HepG2 (cell line): ENCODE results near the gene GPC3. TPM values are rescaled to one million over a fixed set of nuclear protein-coding genes. Genes with fewer than 3 reads are reported as not detected.
A peak's percentile ranks its signal among the peaks of the same experiment; 100 is the strongest.

Source experiments
- BRD4 ChIP-seq: sonication (generic); formaldehyde crosslinking; IDR thresholded peaks from 2 replicates; pipeline ENCODE4 v1.4.0; 2020; ENCODE audit warnings: missing genetic modification reagents
- CEBPB ChIP-seq: IDR thresholded peaks from 2 replicates; pipeline ENCODE4 v1.6.1; 2011; ENCODE audit warnings: low read depth, low read length, improper control_type of control experiment, borderline replicate concordance
- DRAP1 ChIP-seq: IDR thresholded peaks from 2 replicates; pipeline ENCODE4 v1.6.1; 2016; ENCODE audit warnings: missing genetic modification reagents, missing compliant biosample characterization
- GABPB1 ChIP-seq: IDR thresholded peaks from 2 replicates; pipeline ENCODE4 v1.6.1; 2016; ENCODE audit warnings: mild to moderate bottlenecking, missing genetic modification reagents, moderate library complexity, missing compliant biosample characterization
- HNRNPL ChIP-seq: fragments of 200-400 bp; formaldehyde crosslinking; IDR thresholded peaks from 2 replicates; pipeline ENCODE4 v1.6.1; 2017; ENCODE audit warnings: mild to moderate bottlenecking, low read depth, low read length
- ISL2 ChIP-seq: sonication (generic); formaldehyde crosslinking; IDR thresholded peaks from 2 replicates; pipeline ENCODE4 v1.5.0; 2020; ENCODE audit warnings: missing genetic modification reagents
- KDM5A ChIP-seq: fragments of 200-600 bp; sonication (generic); IDR thresholded peaks from 2 replicates; pipeline ENCODE4 v1.7.0; 2018; ENCODE audit warnings: antibody characterized with exemption, mild to moderate bottlenecking, low read length, borderline replicate concordance
- MAFF ChIP-seq: IDR thresholded peaks from 2 replicates; pipeline ENCODE4 v1.6.1; 2011; ENCODE audit warnings: low read depth, low read length, improper control_type of control experiment
- MAFK ChIP-seq, 2 experiments: IDR thresholded peaks in 1 of 2; conservative IDR thresholded peaks in 1 of 2; 2 replicates each; pipeline ENCODE4 v1.6.1; 2011; ENCODE audit warnings: improper control_type of control experiment in 2 of 2, low read length in 2 of 2
- NFYB ChIP-seq: sonication (generic); formaldehyde crosslinking; IDR thresholded peaks from 2 replicates; pipeline ENCODE4 v1.4.0; 2020; ENCODE audit warnings: missing genetic modification reagents
- POLR2A ChIP-seq, 2 experiments: IDR thresholded peaks; 2 replicates each; pipeline ENCODE4 v1.6.1; 2011; ENCODE audit warnings: low read depth in 2 of 2, low read length in 2 of 2, mild to moderate bottlenecking in 1 of 2, moderate library complexity in 1 of 2; ENCODE audit not compliant: insufficient read depth in 1 of 2
- POLR2AphosphoS5 ChIP-seq: IDR thresholded peaks from 2 replicates; pipeline ENCODE4 v1.6.1; 2012; ENCODE audit warnings: low read depth, low read length
- SALL1 ChIP-seq: sonication (generic); formaldehyde crosslinking; IDR thresholded peaks from 2 replicates; pipeline ENCODE4 v1.8.0; 2022; ENCODE audit warnings: mild to moderate bottlenecking, missing genetic modification reagents
- SUZ12 ChIP-seq: fragments of 150-350 bp; IDR thresholded peaks from 2 replicates; pipeline ENCODE4 v1.6.1; 2014; ENCODE audit warnings: low read depth, low read length
- TAF1 ChIP-seq: sonication (generic); formaldehyde crosslinking; IDR thresholded peaks from 2 replicates; pipeline ENCODE4 v1.4.0; 2020; ENCODE audit warnings: missing genetic modification reagents
- WIZ ChIP-seq: sonication (generic); formaldehyde crosslinking; IDR thresholded peaks from 2 replicates; pipeline ENCODE4 v1.5.1; 2020; ENCODE audit warnings: mild to moderate bottlenecking, missing genetic modification reagents
- polyA plus RNA-seq, 8 experiments: library from polyadenylated mRNA; depleted of rRNA in 3 of 8; stranded (reverse) in 7 of 8; unstranded in 1 of 8; fragments of >200 nt; fragmentation: Illumina TruSeq in 4 of 8; extraction: Trizol in 4 of 8; gene quantifications; 2 replicates each; pipeline versions ENCODE4 v1.2.1 to v1.2.3, GENCODE V29; 2011 to 2016; ENCODE audit warnings: low read depth in 4 of 8, missing spikeins in 1 of 8, mixed read lengths in 1 of 8; ENCODE audit not compliant: insufficient read depth in 1 of 8
- total RNA-seq, 5 experiments: library from RNA; depleted of rRNA; stranded (reverse); fragments of >200 nt; fragmentation: Illumina TruSeq; extraction: Trizol; gene quantifications; 2 replicates each; pipeline ENCODE4 v1.2.3, GENCODE V29; 2016; ENCODE audit warnings: low read depth in 1 of 5
- TF ChIP-seq, protein P1 (sequence below): sonication (generic); formaldehyde crosslinking; IDR thresholded peaks from 2 replicates; pipeline ENCODE4 v1.8.1; 2022; ENCODE audit warnings: low read depth, mild to moderate bottlenecking, missing genetic modification reagents
- TF ChIP-seq, protein P2 (sequence below): sonication (generic); formaldehyde crosslinking; IDR thresholded peaks from 2 replicates; pipeline ENCODE4 v1.4.0; 2020; ENCODE audit warnings: missing genetic modification reagents
- TF ChIP-seq, protein P3 (sequence below): sonication (generic); formaldehyde crosslinking; IDR thresholded peaks from 2 replicates; pipeline ENCODE4 v1.4.0; 2020; ENCODE audit warnings: missing genetic modification reagents

GPC3 gene
- total and polyA plus RNA-seq, 2 of the 13 experiments (the other 11 are each of a cell fraction or from before 2014, with no cell fraction given), result 1,799 to 3,263 TPM

GRCh38 chrX:133985967-133986683 is 731 bp upstream of the GPC3 start (continued):
- TF ChIP-seq, protein P1, sequence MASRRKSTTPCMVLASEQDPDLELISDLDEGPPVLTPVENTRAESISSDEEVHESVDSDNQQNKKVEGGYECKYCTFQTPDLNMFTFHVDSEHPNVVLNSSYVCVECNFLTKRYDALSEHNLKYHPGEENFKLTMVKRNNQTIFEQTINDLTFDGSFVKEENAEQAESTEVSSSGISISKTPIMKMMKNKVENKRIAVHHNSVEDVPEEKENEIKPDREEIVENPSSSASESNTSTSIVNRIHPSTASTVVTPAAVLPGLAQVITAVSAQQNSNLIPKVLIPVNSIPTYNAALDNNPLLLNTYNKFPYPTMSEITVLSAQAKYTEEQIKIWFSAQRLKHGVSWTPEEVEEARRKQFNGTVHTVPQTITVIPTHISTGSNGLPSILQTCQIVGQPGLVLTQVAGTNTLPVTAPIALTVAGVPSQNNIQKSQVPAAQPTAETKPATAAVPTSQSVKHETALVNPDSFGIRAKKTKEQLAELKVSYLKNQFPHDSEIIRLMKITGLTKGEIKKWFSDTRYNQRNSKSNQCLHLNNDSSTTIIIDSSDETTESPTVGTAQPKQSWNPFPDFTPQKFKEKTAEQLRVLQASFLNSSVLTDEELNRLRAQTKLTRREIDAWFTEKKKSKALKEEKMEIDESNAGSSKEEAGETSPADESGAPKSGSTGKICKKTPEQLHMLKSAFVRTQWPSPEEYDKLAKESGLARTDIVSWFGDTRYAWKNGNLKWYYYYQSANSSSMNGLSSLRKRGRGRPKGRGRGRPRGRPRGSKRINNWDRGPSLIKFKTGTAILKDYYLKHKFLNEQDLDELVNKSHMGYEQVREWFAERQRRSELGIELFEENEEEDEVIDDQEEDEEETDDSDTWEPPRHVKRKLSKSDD (CRISPR knock-in tag), result no peak
- TF ChIP-seq ISL2 (CRISPR knock-in tag) (peak; percentile 31; the same call in 1 of the 2 replicates), DRAP1 (CRISPR knock-in tag) (peak; percentile 36), MAFK (conservative IDR thresholded peaks at IDR 0.05 in 1 of 2, IDR thresholded peaks at IDR 0.05 in 1 of 2; ENCODE audit: low read length in 2 of 2) (peak; percentile 53 to 63; a peak in 3 of 4 replicates), SALL1 (CRISPR knock-in tag) (0 out of 2 replicates have a peak, but pooled peaks have one; percentile 10), POLR2AphosphoS5 (peak; percentile 34; the same call in 1 of the 2 replicates), TAF1 (peak; percentile 5), BRD4 (CRISPR knock-in tag) (peak; percentile 29; the same call in 1 of the 2 replicates), GABPB1 (CRISPR knock-in tag) (no peak), WIZ (CRISPR knock-in tag) (no peak), HNRNPL (0 out of 2 replicates have a peak, but pooled peaks have one; percentile 3), POLR2A (IDR thresholded peaks at IDR 0.05; ENCODE audit: insufficient read depth in 1 of 2, low read depth in 2 of 2, low read length in 2 of 2) (peak in 1 of 2 experiments; percentile 6; a peak in 1 of 4 replicates), MAFF (peak; percentile 39; the same call in 1 of the 2 replicates), KDM5A (no peak), NFYB (peak; percentile 28; the same call in 1 of the 2 replicates), SUZ12 (no peak), CEBPB (no peak)
- TF ChIP-seq, protein P2, sequence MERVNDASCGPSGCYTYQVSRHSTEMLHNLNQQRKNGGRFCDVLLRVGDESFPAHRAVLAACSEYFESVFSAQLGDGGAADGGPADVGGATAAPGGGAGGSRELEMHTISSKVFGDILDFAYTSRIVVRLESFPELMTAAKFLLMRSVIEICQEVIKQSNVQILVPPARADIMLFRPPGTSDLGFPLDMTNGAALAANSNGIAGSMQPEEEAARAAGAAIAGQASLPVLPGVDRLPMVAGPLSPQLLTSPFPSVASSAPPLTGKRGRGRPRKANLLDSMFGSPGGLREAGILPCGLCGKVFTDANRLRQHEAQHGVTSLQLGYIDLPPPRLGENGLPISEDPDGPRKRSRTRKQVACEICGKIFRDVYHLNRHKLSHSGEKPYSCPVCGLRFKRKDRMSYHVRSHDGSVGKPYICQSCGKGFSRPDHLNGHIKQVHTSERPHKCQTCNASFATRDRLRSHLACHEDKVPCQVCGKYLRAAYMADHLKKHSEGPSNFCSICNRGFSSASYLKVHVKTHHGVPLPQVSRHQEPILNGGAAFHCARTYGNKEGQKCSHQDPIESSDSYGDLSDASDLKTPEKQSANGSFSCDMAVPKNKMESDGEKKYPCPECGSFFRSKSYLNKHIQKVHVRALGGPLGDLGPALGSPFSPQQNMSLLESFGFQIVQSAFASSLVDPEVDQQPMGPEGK (CRISPR knock-in tag), result peak; percentile 97
- TF ChIP-seq, protein P3, sequence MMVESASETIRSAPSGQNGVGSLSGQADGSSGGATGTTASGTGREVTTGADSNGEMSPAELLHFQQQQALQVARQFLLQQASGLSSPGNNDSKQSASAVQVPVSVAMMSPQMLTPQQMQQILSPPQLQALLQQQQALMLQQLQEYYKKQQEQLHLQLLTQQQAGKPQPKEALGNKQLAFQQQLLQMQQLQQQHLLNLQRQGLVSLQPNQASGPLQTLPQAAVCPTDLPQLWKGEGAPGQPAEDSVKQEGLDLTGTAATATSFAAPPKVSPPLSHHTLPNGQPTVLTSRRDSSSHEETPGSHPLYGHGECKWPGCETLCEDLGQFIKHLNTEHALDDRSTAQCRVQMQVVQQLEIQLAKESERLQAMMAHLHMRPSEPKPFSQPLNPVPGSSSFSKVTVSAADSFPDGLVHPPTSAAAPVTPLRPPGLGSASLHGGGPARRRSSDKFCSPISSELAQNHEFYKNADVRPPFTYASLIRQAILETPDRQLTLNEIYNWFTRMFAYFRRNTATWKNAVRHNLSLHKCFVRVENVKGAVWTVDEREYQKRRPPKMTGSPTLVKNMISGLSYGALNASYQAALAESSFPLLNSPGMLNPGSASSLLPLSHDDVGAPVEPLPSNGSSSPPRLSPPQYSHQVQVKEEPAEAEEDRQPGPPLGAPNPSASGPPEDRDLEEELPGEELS (CRISPR knock-in tag), result 0 out of 2 replicates have a peak, but pooled peaks have one; percentile 11
